NT2/D1 (cell line): ENCODE measurements around the gene SLC39A11.

Experiments used
- SUZ12 ChIP-seq: IDR thresholded peaks from 2 replicates; pipeline ENCODE4 v1.6.1; 2011; ENCODE audit not compliant: insufficient read length, insufficient read depth; ENCODE audit errors: extremely low read depth
- YY1 ChIP-seq: IDR thresholded peaks from 2 replicates; pipeline ENCODE4 v1.6.1; 2011; ENCODE audit not compliant: insufficient read length, insufficient read depth
- ZNF274 ChIP-seq: IDR thresholded peaks from 2 replicates; pipeline ENCODE4 v1.6.1; 2011; ENCODE audit warnings: mild to moderate bottlenecking, low read depth, low read length

DNA sequence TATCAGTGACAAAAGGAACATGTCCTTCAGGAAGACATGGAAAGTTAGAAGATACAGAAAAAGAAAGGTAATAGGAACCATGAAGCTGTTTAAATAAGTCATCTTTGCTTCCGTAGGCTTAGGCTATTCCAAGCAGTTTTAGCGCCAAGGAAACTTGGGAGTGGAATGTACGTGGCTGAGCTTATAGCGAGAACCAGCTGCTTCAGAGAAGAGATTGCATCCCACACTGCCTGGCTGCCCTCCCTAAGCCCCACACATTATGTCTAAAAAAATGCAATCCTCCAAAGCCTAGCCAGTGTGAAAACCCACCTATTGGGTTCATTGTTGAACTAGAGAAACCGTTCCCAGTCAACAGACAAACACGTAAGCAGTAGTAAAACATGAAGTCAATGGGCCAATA lies 149.9 kb downstream of the SLC39A11 start:
- no peak for TF ChIP-seq YY1
- TF ChIP-seq ZNF274, result no peak
- no peak for TF ChIP-seq SUZ12
